HG03469 (cell line): Measurements from ENCODE around the gene ALDH3B2.
"Not testable (repeated sequence)": the region's sequence is repeated elsewhere in the genome, so short reads cannot be mapped to it uniquely, and the experiment has no call there.

Experiments used
- ATAC-seq: cut with Tn5 transposase; IDR thresholded peaks from one replicate; pipeline ENCODE4 v1.9.1; 2021; ENCODE audit warnings: mild to moderate bottlenecking, moderate library complexity, moderate number of reproducible peaks; ENCODE audit not compliant: unreplicated experiment

Gene ALDH3B2

GRCh38 chr11:67644472-67645418 is 29.7 kb downstream of the ALDH3B2 start:
- no peak for ATAC-seq

- ATAC-seq = no peak
These were observed 30.4 kb downstream of the ALDH3B2 start for GRCh38 chr11:67644042-67644441.

- no peak for ATAC-seq
These were observed 32.0 kb downstream of the ALDH3B2 start for GRCh38 chr11:67642173-67643120.

- no peak for ATAC-seq
These were observed 32.9 kb downstream of the ALDH3B2 start for GRCh38 chr11:67641338-67642172.

GRCh38 chr11:67640758-67641337 is 33.6 kb downstream of the ALDH3B2 start:
- ATAC-seq = no peak

- no peak for ATAC-seq
These were observed 34.2 kb downstream of the ALDH3B2 start for GRCh38 chr11:67640021-67640757.

- ATAC-seq = no peak
These were observed 35.0 kb downstream of the ALDH3B2 start, which contains the start of gene TBX10 for GRCh38 chr11:67639438-67639859. Gene TBX10, minus strand, starts transcription at chr11:67639763. Its CDS starts 291 bp downstream, at chr11:67639472.

- no peak for ATAC-seq
These were observed 35.6 kb downstream of the ALDH3B2 start for GRCh38 chr11:67638535-67639437.

GRCh38 chr11:67637441-67637840 is 37.0 kb downstream of the ALDH3B2 start:
- not testable (repeated sequence) for ATAC-seq

- no peak for ATAC-seq
These were observed 37.5 kb downstream of the ALDH3B2 start for GRCh38 chr11:67636962-67637361.

GRCh38 chr11:67635231-67635521 is 39.2 kb downstream of the ALDH3B2 start:
- ATAC-seq = no peak

GRCh38 chr11:67634366-67635230 is 39.8 kb downstream of the ALDH3B2 start:
- ATAC-seq = no peak

GRCh38 chr11:67633758-67634365 is 40.6 kb downstream of the ALDH3B2 start:
- no peak for ATAC-seq

GRCh38 chr11:67632982-67633755 is 41.3 kb downstream of the ALDH3B2 start:
- ATAC-seq = no peak

- ATAC-seq = no peak
These were observed 42.0 kb downstream of the ALDH3B2 start for GRCh38 chr11:67632175-67632981.

GRCh38 chr11:67631853-67632174 is 42.6 kb downstream of the ALDH3B2 start:
- no peak for ATAC-seq
